ENCODE measurements around the gene CNOT4.

DNA sequence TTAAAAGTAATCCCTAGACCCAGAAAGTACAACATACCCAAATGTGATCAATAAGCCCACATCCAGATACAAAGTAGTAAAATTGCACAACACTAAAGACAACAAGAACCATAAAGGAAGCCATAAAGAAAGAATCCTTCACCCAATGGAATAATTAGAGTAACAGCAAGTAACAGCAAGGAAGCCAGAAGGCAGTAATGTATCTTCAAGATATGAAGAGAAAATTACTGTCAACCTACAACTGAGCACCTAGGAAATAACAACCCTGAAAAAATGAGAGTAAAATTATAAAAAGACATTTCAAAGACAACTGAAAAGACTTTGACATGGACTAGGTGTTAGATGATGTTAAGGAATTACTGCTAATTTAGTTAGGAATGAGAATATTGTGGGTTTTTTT lies 60.5 kb downstream of the CNOT4 start:
- TF ChIP-seq CTCF (IDR thresholded peaks at IDR 0.05): no peak
- no peak for TF ChIP-seq POLR2A (IDR thresholded peaks at IDR 0.05)
- no peak for TF ChIP-seq EP300 (IDR thresholded peaks at IDR 0.05)

Measured in tibial nerve (tissue), 4 donors.